HEK293T (cell line): ENCODE data around the gene AKAP11.

Experiments
- CTCF ChIA-PET: fragments of 350-600 bp; formaldehyde crosslinking; extraction: SDS; loops from one replicate; lab custom pipeline; 2021; ENCODE audit warnings: antibody characterized with exemption, inconsistent platforms; lab: Yijun Ruan, JAX
- POLR2A ChIA-PET: fragments of 350-600 bp; formaldehyde crosslinking; extraction: SDS; loops from one replicate; lab custom pipeline; 2020; ENCODE audit warnings: antibody characterized with exemption, inconsistent platforms; lab: Yijun Ruan, JAX
- DNase-seq: peaks from one replicate; pipeline ENCODE4 v3.0.0; 2012; ENCODE audit warnings: mixed read lengths; ENCODE audit errors: extremely low spot score
- ARNT ChIP-seq: fragments of 450-650 bp; IDR thresholded peaks from 2 replicates; pipeline ENCODE4 v1.6.1; 2017; ENCODE audit warnings: mild to moderate bottlenecking
- BHLHE40 ChIP-seq: fragments of 450-650 bp; IDR thresholded peaks from 2 replicates; pipeline ENCODE4 v1.6.1; 2016; ENCODE audit warnings: mild to moderate bottlenecking, moderate library complexity, borderline replicate concordance
- CTBP1 ChIP-seq: fragments of 450-650 bp; IDR thresholded peaks from 2 replicates; pipeline ENCODE4 v1.6.1; 2016; ENCODE audit warnings: borderline replicate concordance
- ELF4 ChIP-seq: fragments of 450-650 bp; IDR thresholded peaks from 2 replicates; pipeline ENCODE4 v1.6.1; 2017; ENCODE audit warnings: antibody characterized with exemption
- FOXA1 ChIP-seq: fragments of 450-650 bp; IDR thresholded peaks from 2 replicates; pipeline ENCODE4 v1.6.1; 2016; ENCODE audit warnings: mild to moderate bottlenecking
- FOXK2 ChIP-seq: fragments of 450-650 bp; IDR thresholded peaks from 2 replicates; pipeline ENCODE4 v1.6.1; 2016; ENCODE audit warnings: mild to moderate bottlenecking
- FOXM1 ChIP-seq: fragments of 450-650 bp; IDR thresholded peaks from 2 replicates; pipeline ENCODE4 v1.6.1; 2017; ENCODE audit warnings: mild to moderate bottlenecking, borderline replicate concordance
- HDGF ChIP-seq: fragments of 450-650 bp; IDR thresholded peaks from 2 replicates; pipeline ENCODE4 v1.6.1; 2017; ENCODE audit warnings: antibody characterized with exemption, borderline replicate concordance
- L3MBTL2 ChIP-seq: fragments of 450-650 bp; conservative IDR thresholded peaks from 2 replicates; pipeline ENCODE4 v1.6.1; 2016; ENCODE audit warnings: mild to moderate bottlenecking
- LEF1 ChIP-seq: fragments of 450-650 bp; IDR thresholded peaks from 2 replicates; pipeline ENCODE4 v1.6.1; 2017; ENCODE audit warnings: mild to moderate bottlenecking, borderline replicate concordance
- NFRKB ChIP-seq: fragments of 450-650 bp; IDR thresholded peaks from 2 replicates; pipeline ENCODE4 v1.6.1; 2016; ENCODE audit warnings: mild to moderate bottlenecking, moderate library complexity
- PKNOX1 ChIP-seq: fragments of 450-650 bp; IDR thresholded peaks from 2 replicates; pipeline ENCODE4 v1.6.1; 2016
- SP1 ChIP-seq: fragments of 450-650 bp; IDR thresholded peaks from 2 replicates; pipeline ENCODE4 v1.6.1; 2017
- SUZ12 ChIP-seq: fragments of 450-650 bp; IDR thresholded peaks from 2 replicates; pipeline ENCODE4 v1.6.1; 2016; ENCODE audit warnings: mild to moderate bottlenecking
- TARDBP ChIP-seq: fragments of 450-650 bp; IDR thresholded peaks from 2 replicates; pipeline ENCODE4 v1.6.1; 2016
- ZNF384 ChIP-seq: fragments of 450-650 bp; IDR thresholded peaks from 2 replicates; pipeline ENCODE4 v1.6.1; 2016

The AKAP11 gene

DNA sequence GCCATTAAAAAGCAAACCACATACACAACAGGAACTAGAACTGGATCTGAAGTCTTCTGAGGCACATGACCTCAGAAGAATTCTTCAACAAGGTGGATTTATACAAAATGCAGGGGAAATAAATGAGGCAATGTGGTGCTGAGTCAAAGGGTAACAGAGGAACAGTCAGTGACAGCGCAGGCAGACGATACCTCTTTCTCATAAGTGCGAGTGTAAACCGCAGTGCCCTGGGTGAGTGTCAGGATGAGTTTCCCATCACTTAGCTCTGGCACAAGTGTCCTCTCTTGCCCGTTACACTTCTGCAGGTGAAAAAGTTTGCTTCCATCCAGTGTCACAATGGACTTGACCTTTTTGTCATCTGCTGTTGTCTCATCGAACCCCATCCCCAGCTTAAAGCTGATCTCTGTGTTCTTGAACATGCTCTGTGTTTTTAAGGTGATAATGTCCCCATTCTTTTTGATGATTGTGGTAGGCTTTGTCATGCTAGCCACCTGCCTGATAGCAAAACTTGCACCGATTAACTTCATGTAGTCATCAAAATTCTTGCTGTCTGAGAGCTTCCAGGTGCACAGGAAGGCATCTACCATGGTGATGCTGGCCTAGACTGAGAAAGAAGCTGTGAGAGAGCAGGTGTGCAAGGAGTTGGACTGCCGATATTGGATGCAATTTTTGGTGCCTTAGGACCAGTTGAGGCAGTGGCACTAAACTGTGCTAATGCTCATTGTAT is 97.3 kb downstream of the AKAP11 start:
- CTCF ChIA-PET: no interaction called here
- POLR2A ChIA-PET: no interaction called here
- TF ChIP-seq ARNT (no peak), TARDBP (no peak), BHLHE40 (no peak), L3MBTL2 (no peak), SUZ12 (no peak), ZNF384 (no peak), HDGF (no peak), ELF4 (no peak), PKNOX1 (no peak), FOXK2 (no peak), LEF1 (no peak), NFRKB (no peak), SP1 (no peak), FOXA1 (no peak), FOXM1 (no peak), CTBP1 (no peak)
- no peak for DNase-seq

- DNase-seq: no peak
- TF ChIP-seq ARNT (no peak), TARDBP (no peak), ZNF384 (no peak), FOXK2 (no peak), LEF1 (no peak)
- ChIA-PET CTCF (no interaction called here), POLR2A (no interaction called here)
Observed at GRCh38 chr13:42370229-42370628, 98.3 kb downstream of the AKAP11 start.
